Measurements from ENCODE around the gene TNFSF13. TPM values are rescaled to one million over a fixed set of nuclear protein-coding genes. Genes with fewer than 3 reads are reported as not detected.

Gene TNFSF13
- total RNA-seq, 4 donors from 2014 or later = 14.5 to 47.1 (median 27.2) TPM

DNA sequence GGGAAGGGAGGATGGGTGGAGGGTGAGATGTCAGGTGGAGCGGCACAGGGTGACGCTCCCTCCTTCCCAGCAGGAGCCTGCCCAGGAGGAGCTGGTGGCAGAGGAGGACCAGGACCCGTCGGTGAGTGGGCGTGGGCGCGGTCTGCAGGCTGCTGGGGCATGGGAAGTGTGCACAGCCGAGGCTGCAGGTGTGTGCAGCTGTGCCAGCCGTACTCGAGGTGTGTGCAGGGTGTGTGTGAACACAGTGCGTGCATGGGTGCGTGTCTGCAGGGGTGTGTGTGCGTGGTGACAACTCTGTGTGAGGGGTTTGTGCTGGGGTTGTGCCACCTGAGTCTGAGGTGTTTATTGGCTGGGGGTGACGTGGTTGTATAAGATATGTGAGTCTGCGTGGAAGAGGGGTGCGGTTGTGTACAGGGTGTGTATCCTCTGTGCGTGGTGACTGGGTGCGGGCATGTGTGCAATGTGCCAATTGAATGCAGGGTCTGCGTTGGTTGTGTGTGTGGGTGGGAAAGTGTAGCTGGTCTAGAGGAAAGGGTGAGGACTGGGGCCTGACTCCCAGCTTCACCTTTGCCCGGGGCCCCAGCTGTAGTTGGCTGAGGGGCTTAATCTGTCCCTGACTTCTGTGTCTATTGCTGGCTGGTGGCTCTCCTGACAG, 9.0 kb upstream of the TNFSF13 start:
- peaks cover 0 to 29% (median 14%) of the 10 kb centered on the region in 3 donors for H3K4me1 ChIP-seq
- H3K9me3 ChIP-seq = no peaks in the 10 kb centered on the region
- H3K27me3 ChIP-seq = no peaks in the 10 kb centered on the region
- peak; percentile 48 for ATAC-seq
- H3K27ac ChIP-seq = peak overlapping the region; percentile 55 to 94 (median 94)
- peaks cover 0 to 32% of the 10 kb centered on the region in 2 donors for H3K36me3 ChIP-seq
- 22% methylated on average over 3 of the region's 20 CpGs; no CpG with 5 or more reads in 1 of the 2 donors for WGBS, 2 donors (ENCODE audit: low coverage in 1 of 2)
- peak overlapping the region; percentile 62 to 77 for H3K4me3 ChIP-seq
- TF ChIP-seq EP300 (IDR thresholded peaks at IDR 0.05) (no peak), POLR2AphosphoS5 (IDR thresholded peaks at IDR 0.05) (peak; percentile 14)
- TF ChIP-seq, protein P1, sequence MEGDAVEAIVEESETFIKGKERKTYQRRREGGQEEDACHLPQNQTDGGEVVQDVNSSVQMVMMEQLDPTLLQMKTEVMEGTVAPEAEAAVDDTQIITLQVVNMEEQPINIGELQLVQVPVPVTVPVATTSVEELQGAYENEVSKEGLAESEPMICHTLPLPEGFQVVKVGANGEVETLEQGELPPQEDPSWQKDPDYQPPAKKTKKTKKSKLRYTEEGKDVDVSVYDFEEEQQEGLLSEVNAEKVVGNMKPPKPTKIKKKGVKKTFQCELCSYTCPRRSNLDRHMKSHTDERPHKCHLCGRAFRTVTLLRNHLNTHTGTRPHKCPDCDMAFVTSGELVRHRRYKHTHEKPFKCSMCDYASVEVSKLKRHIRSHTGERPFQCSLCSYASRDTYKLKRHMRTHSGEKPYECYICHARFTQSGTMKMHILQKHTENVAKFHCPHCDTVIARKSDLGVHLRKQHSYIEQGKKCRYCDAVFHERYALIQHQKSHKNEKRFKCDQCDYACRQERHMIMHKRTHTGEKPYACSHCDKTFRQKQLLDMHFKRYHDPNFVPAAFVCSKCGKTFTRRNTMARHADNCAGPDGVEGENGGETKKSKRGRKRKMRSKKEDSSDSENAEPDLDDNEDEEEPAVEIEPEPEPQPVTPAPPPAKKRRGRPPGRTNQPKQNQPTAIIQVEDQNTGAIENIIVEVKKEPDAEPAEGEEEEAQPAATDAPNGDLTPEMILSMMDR (IDR thresholded peaks at IDR 0.05) = no peak

DNA sequence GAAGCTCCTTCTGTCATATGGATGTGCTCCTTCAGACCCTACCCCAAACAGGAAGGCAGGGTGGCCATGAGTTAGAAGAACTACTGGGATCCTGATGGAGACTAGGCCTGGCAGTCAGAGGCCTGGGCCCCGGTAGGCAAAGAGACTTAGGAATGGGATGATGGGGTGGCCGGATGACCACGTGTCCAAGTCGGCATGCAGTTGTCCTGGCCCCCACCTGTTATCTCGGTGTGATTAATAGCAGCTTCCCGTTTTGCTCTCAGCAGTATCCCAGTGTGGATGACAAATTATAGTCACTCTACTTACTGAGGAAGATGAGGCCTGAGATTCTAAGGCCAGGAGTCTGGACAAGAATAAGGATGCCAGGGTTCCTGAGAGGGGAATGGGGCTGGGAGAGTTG, 8.2 kb upstream of the TNFSF13 start:
- peaks cover 0 to 29% (median 14%) of the 10 kb centered on the region in 3 donors for H3K4me1 ChIP-seq
- no peaks in the 10 kb centered on the region for H3K27me3 ChIP-seq
- ATAC-seq = no peak
- WGBS, 2 donors (ENCODE audit: low coverage in 1 of 2) = no CpG with 5 or more reads among the region's 6 CpGs
- no peaks in the 10 kb centered on the region for H3K9me3 ChIP-seq
- H3K27ac ChIP-seq = peak overlapping the region in 3 of 4 donors; percentile 94
- H3K36me3 ChIP-seq = peaks cover 0 to 32% of the 10 kb centered on the region in 2 donors
- TF ChIP-seq EP300 (IDR thresholded peaks at IDR 0.05) (no peak), POLR2A (IDR thresholded peaks at IDR 0.05) (no peak), POLR2AphosphoS5 (IDR thresholded peaks at IDR 0.05) (no peak)
- TF ChIP-seq, protein P1 (IDR thresholded peaks at IDR 0.05) = no peak
- peak overlapping the region in 1 of 2 donors; percentile 77 for H3K4me3 ChIP-seq

DNA sequence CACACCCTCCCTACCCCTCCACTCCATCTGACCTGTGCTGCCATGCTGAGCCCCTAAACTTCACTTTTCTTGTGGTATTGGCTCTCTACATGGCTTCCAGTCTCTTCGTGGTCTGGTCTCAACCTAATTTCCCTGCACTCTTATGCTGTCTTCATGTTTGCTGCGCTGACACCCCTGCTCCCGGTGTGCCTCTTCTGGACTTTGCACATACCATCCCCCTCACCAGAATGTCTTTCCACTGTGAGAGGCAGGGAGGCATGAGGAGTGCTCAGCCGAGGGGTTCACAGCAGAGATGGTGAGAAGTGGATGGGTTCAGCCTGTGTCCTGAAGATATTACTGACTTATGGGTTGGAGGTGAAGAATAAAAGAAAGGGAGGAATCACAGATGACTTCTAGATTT, 7.2 kb upstream of the TNFSF13 start:
- H3K4me1 ChIP-seq = peaks cover 0 to 29% (median 14%) of the 10 kb centered on the region in 3 donors
- no peak overlapping the region for H3K4me3 ChIP-seq
- H3K27ac ChIP-seq = peak overlapping the region in 2 of 4 donors; percentile 94
- H3K9me3 ChIP-seq = no peaks in the 10 kb centered on the region
- no peak for ATAC-seq
- TF ChIP-seq, protein P1 (IDR thresholded peaks at IDR 0.05) = no peak
- TF ChIP-seq POLR2A (IDR thresholded peaks at IDR 0.05) (no peak), POLR2AphosphoS5 (IDR thresholded peaks at IDR 0.05) (no peak), EP300 (IDR thresholded peaks at IDR 0.05) (no peak)
- WGBS, 2 donors (ENCODE audit: low coverage in 1 of 2) = 71 to 82% methylated on average over 2 to 3 of the region's 4 CpGs
- peaks cover 0 to 32% of the 10 kb centered on the region in 2 donors for H3K36me3 ChIP-seq
- H3K27me3 ChIP-seq = no peaks in the 10 kb centered on the region

DNA sequence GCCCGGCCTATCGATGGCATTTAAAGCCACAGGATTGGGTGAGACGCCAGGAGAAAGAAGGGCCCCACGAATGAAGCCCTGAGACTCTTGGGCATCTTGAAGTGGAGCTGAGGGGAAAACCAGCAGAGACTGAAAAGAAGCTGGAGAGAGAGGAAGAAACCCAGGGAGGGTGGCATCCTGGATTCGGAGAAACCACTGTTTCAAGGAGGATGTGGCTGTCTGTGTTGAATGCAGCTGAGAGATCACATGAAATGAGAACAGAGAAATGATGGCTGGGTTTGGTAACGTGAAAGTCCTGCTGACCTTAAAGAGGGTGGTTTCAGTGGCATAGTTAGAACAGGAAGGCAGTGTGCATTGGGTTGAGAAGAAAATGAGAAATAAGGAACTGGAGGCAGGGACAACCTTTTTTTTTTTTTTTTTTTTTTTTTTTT, 5.9 kb upstream of the TNFSF13 start:
- Histone ChIP-seq H3K27me3 (no peaks in the 10 kb centered on the region), H3K36me3 (peaks cover 0 to 39% of the 10 kb centered on the region in 2 donors), H3K9me3 (no peaks in the 10 kb centered on the region), H3K27ac (peak overlapping the region in 2 of 4 donors; percentile 31 to 43), H3K4me3 (no peak overlapping the region), H3K4me1 (peaks cover 0 to 41% (median 21%) of the 10 kb centered on the region in 3 donors)
- ATAC-seq = no peak
- WGBS, 2 donors (ENCODE audit: low coverage in 1 of 2) = 65 to 80% methylated on average over 1 to 3 of the region's 6 CpGs
- TF ChIP-seq POLR2A (IDR thresholded peaks at IDR 0.05) (no peak), EP300 (IDR thresholded peaks at IDR 0.05) (no peak), POLR2AphosphoS5 (IDR thresholded peaks at IDR 0.05) (no peak)
- TF ChIP-seq, protein P1 (IDR thresholded peaks at IDR 0.05) = no peak

DNA sequence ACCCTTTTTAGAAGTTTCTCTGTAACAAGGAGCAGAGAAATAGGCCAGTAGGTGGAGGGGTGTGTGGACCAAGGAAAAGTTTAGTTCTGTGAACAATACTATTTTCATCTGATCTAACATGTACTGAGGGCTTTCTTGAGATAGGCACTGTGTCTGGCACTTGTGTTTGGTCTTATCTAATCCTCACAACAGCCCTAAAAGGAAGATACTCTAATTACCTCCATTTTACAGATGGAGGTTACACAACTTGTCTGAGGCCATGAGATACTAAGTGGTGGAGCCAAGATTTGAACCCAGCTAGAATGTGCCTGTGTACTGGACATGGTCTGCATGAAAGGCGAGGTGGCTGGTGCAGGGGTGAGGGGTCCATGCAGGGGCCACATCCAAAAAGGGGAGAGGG, 5.2 kb upstream of the TNFSF13 start:
- WGBS, 2 donors (ENCODE audit: low coverage in 1 of 2) = 100% methylated on average over 1 of the region's 1 CpG; no CpG with 5 or more reads in 1 of the 2 donors
- no peak for TF ChIP-seq EP300 (IDR thresholded peaks at IDR 0.05)
- no peak for TF ChIP-seq POLR2A (IDR thresholded peaks at IDR 0.05)
- TF ChIP-seq POLR2AphosphoS5 (IDR thresholded peaks at IDR 0.05) = no peak
- TF ChIP-seq, protein P1 (IDR thresholded peaks at IDR 0.05) = no peak
- peak overlapping the region in 3 of 4 donors; percentile 32 to 38 (median 33) for H3K27ac ChIP-seq
- no peak overlapping the region for H3K4me3 ChIP-seq
- no peaks in the 10 kb centered on the region for H3K27me3 ChIP-seq
- no peak for ATAC-seq
- H3K9me3 ChIP-seq = no peaks in the 10 kb centered on the region
- peaks cover 0 to 39% of the 10 kb centered on the region in 2 donors for H3K36me3 ChIP-seq
- H3K4me1 ChIP-seq = peaks cover 0 to 41% (median 24%) of the 10 kb centered on the region in 3 donors
